Non-pigmented ciliary epithelial cell (primary cell): ENCODE measurements around the gene NFATC2.

Experiments used
- DNase-seq: peaks from one replicate; pipeline ENCODE4 v3.0.0-alpha.2; 2010; ENCODE audit warnings: low read depth

Gene NFATC2

DNA sequence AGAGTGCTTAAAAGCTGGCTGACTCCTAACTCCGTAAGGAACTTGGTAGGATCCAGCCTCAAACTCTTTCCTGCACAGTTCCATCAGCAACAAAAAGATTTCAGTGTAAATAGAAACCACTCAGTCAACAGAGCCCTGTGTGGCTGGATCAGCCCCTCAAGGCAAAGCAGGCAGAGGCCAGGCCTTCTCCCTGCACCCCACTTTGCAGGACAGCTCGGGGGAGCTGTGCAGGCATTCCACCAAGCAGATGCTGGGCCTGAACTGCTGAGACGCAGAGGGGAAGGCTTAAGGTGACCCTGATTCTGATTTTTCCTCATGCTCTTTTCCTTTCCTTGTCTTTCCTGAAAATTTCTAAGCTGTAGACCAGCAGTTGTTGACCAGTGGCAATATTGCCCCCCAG is 91.5 kb downstream of the NFATC2 start:
- no peak for DNase-seq

GRCh38 chr20:51450221-51450712 is 92.3 kb downstream of the NFATC2 start:
- no peak for DNase-seq

DNA sequence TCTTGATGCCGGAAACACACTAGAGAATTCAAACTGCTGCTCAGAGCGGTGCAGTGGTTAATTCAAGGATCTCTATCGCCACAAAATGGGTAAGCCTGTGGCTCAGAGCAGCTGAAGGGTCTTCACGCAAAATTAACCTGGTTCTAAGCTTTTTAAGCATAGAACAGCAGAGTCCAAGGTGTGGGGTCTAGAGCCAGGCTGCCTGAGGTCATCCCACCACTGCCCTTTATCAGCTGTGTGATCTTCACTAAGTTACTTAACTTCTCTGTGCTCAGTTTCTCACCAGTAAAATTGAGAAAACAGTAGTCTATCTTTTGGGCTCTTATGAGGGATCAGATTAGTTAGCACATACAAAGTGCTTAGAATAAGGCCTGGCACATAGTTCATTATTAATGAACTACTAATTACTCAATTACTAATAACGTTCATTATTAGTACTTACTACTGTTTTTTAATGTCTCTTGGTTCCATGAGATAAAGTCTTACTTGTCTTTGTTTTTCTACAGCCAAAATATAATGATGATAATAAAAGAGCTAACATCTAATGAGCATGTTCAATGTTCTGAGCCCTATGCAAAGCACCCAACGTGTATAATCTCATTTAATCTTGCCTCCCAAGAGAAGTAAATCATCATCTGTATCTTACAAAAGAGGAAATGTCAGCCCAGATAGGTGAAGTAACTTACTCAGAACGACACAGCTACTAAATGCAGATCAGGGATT is 92.9 kb downstream of the NFATC2 start:
- no peak for DNase-seq

GRCh38 chr20:51447765-51448148 is 94.8 kb downstream of the NFATC2 start:
- DNase-seq: no peak

DNA sequence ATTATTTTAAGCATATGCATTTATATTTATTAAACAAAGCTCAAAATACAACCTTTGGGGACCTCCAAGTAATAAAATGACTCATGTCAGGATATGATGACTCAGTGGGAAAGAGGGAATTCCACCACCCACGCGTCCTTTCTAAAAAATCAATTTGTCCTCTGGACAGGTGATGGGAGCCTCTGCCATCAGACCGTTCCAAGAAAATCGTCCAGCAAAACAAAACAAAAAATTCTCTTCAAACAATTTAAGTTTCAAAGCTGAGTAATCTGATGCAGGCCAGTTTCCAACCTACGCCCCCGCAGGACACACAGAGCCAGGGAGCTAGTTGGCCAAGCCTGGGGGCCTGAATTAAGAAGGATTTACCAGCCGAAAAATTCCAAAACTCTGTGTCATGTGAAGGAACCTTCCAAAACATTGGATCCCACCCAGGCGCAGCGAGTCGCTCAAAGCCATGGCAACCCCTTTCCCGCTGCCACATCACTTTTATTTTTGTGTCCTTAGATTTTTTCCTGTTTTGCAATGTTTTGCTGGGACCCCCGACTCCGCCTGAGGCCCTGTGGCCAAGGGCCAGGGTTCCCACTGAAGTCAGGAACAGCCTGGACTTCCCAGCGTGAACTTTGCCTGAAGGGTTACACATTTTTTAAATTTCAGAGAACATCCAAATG is 95.3 kb downstream of the NFATC2 start:
- peak; percentile 88 for DNase-seq

- DNase-seq: no peak
Observed at GRCh38 chr20:51446656-51447055, 95.9 kb downstream of the NFATC2 start.

DNA sequence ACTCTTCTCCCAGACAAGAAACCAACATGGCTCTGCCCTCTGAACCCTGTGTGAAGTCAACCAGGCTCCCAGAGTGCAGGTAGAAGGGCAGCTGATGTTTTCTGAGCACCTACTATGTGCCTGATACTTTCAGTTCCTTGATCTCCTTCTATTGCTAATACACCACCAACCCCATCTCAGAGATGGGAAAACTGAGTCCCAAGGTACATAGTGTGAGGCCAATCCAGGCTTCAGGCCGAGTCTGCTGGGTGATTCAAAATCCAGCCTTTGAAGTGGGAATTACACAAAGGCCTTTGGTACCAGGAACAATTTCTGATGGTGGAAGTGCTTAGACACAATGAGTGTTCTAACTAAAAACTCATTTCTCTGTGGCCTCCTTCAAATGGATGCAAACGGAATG is 96.3 kb downstream of the NFATC2 start:
- no peak for DNase-seq

DNA sequence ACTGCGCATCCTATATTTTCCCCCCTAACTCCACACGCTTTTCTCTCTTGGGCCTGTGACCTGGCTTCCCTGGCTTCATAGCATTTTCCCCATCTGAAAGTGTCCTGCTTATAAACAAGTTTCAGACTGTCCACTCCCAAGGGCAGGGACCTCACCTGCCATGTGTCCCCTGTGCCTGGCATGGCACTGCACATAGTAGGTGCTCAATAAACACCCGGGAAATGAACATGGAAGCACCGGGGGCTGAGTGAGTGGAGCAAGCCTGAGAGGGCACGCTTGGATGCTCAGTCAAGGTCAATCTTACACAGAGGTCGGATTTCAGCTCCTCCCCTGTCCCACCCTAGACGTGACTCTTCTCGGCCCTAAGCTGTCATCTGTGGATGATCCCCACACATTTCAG is 96.9 kb downstream of the NFATC2 start:
- DNase-seq: no peak

GRCh38 chr20:51444922-51445438 is 97.5 kb downstream of the NFATC2 start:
- no peak for DNase-seq

DNA sequence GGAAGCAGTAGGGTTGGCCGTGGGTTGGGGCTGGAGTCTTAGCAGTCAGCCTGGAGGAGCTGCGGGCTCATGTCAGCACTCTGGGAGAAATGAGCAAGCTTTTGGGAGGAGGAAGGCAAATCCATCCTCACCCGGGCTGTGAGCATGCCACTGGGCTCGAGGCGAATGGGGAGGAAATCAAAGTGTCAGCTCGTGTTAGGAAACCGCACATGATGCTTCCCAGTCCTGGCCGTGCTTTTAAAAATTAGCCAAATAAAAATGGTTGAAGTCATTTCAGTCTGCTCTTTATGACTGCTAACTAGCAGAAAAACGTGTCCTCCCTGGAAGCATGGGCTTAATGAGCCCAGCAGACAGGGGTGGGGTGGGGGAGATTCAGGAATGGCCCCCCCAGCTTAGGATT is 98.1 kb downstream of the NFATC2 start:
- DNase-seq: no peak

GRCh38 chr20:51442602-51443001 is 99.9 kb downstream of the NFATC2 start:
- DNase-seq: no peak

DNA sequence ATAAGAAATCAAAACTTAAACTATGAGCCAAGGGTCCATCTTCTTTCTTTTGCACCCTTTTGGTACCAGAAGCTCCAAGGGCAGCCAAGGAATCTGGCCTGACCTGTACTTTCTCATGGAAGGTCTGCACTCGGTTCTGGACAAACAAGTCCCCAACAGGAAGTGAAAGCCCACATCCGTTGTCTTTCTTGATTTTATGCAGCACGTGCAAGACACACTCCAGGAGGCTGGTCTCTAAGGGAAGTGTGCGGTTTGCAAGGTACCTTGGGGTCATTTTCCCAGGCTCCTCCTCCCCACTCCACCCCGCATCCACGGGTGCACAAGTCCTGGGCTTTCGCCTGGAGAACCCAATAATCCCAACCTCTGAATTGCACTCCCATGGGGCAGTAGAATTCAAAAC is 101.9 kb downstream of the NFATC2 start:
- DNase-seq: no peak

DNA sequence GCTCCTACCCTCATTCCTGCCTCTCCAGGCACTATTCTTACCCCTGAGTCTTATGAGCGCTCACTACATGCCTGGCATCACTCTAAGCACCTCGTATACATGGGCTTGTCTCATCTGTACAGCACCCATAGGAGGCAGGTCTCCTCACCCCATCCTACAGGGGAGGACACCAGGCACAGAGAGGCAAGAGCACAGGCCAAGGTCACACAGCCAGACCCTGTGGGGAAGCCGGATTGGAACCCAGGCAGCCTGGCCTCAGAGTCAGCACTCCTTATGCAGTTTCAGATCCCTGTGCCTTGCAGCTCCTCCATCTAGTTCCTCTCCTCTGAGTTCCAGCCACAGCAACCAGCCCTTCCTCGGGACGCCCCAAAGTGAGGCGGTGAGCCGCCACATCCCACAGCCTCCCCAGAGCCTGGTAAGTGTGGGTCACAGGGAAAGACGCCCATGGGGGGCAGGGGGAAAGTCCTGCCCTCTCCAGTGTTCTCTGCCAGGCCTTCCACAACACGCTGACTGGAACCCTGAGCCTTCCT is 103.3 kb downstream of the NFATC2 start:
- DNase-seq: no peak

DNA sequence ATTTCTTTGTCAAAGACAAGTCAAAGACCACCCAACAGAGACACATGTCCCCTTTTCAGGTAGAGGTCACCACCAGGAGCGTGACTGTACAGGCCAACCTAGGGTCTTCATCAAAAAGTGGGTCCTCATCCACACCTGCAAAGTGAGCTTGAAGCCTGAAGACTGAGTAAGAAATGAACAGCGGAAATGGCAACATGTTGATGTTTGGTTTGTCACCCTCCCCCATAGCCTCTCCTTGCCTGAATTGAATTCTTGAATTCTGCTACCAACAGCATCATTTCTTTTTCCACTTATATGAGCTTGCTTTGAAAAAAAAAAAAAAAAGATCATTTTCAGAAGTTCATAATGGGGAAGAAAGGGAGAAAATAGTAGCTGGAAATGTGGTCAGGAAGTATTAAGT is 104.4 kb downstream of the NFATC2 start:
- no peak for DNase-seq

GRCh38 chr20:51437182-51437924 is 105.2 kb downstream of the NFATC2 start:
- DNase-seq: no peak

DNA sequence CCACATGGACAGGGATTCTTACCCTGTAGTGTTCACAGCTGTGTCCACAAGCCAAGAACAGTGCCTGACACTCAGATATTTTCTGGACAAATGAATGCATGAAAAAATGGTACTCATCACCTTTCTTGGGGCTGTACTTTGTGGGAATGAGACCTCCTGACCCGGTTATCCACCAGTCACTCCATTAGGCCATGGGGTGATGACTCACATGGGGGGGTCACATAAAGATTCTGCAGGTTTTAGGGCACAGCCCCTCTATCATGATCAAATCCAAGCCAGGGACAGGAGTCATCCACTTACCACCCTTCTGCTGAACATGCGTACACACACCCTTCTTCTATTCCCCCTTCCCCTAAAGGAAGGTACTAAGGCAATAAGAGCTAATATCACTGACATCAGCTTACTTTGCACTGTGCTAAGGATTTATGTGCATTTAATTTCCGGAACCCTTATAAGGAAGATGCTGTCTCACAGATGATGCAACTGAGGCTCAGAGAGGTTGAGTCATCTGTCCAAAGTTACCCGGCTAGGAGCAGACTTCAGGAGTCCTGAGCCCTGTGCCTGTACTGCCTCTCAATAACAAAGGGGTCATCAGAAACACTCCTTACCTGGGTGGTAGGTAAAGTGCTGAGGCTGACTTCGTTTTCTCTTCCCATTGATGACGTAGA is 107.8 kb downstream of the NFATC2 start:
- peak; percentile 62 for DNase-seq

- no peak for DNase-seq
Observed at GRCh38 chr20:51434026-51434425, 108.5 kb downstream of the NFATC2 start.

- no peak for DNase-seq
Observed at GRCh38 chr20:51432875-51433274, 109.6 kb downstream of the NFATC2 start.

DNA sequence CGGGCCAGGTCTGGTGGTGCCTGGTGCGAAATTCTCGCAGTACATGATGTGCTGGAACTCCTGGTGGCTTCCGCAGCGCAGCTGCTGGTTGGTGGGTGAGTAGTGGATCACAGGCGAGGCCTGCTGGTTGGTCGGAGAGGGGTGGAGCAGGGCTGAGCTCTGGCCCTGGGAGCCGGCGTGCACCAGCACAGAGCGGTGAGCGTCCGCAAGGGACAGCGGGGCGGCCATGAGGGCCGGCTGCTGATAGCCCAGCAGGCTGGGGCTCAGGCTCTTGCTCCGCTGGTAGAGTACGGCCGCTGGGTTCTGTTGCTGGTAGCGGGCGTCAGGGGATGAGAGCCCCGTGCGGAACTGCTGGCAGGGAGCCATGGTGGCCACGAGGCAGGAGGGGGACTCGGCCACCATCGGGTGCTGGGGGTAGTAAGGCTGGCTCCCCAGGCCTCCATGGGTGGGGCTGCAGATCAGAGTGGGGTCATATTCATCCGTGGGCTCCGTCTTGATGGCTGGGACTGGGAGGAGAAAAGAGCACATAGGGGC is 110.2 kb downstream of the NFATC2 start:
- no peak for DNase-seq

DNA sequence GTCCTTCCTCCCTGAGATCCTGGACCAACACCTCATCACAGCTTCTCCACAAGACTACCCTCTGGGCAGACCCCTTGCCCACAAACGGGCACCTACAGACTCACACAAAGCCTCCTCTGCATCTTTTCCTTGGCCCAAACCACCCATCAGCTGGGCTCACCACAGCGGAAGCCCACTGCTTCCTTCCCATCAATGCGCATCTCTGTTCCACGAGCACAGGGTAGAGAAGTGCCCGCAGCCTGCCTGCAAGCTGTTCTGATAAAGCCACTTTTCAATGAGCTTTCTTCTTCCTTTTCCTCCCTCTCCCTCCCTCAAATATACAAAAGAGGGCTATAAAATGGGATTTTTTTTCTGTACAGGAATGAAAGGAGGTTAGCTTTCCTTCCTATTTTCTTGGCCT is 111.2 kb downstream of the NFATC2 start:
- no peak for DNase-seq

- no peak for DNase-seq
Observed at GRCh38 chr20:51430198-51430950, 112.1 kb downstream of the NFATC2 start.
